H1 (cell line): ENCODE measurements around the gene GGTLC2. TPM values are rescaled to one million over a fixed set of nuclear protein-coding genes. Genes with fewer than 3 reads are reported as not detected.

Experiments used
- CTCF ChIA-PET: fragments of 300-600 bp; sonication (Branson Sonifier 250); formaldehyde crosslinking; loops from one replicate; lab custom pipeline; 2021; ENCODE audit not compliant: partially characterized antibody; lab: Charles Lee
- POLR2A ChIA-PET: fragments of 300-600 bp; sonication (Branson Sonifier 250); formaldehyde crosslinking; loops from one replicate; lab custom pipeline; 2021; ENCODE audit warnings: inconsistent platforms; ENCODE audit not compliant: partially characterized antibody; lab: Charles Lee
- DNase-seq, 2 experiments: peaks; one replicate each; pipeline versions ENCODE4 v3.0.0 to v3.0.0-alpha.2; 2010 to 2022; ENCODE audit warnings: low spot score in 2 of 2, low read depth in 1 of 2, mixed read lengths in 1 of 2
- FAIRE-seq: peaks from 2 replicates; lab custom pipeline; 2011; peaks lifted over from hg19 to GRCh38; lab: Jason Lieb, UNC
- H2AFZ ChIP-seq: 2 replicates; pipeline ENCODE4 v1.8.1; 2012; ENCODE audit warnings: low read length, inconsistent platforms
- H2AK5ac ChIP-seq: 2 replicates; pipeline ENCODE4 v1.6.1; 2013; ENCODE audit warnings: low read depth, low read length
- H2BK120ac ChIP-seq: replicated peaks from 2 replicates; pipeline ENCODE3; 2013; ENCODE audit warnings: low read depth, low read length, inconsistent platforms
- H2BK12ac ChIP-seq: 2 replicates; pipeline ENCODE4 v1.6.1; 2013; ENCODE audit warnings: low read depth, low read length
- H2BK15ac ChIP-seq: 2 replicates; pipeline ENCODE4 v1.6.1; 2013; ENCODE audit warnings: low read length
- H2BK20ac ChIP-seq: 2 replicates; pipeline ENCODE4 v1.6.1; 2013; ENCODE audit warnings: low read length
- H2BK5ac ChIP-seq: 2 replicates; pipeline ENCODE4 v1.6.1; 2013; ENCODE audit warnings: low read depth, low read length
- H3K14ac ChIP-seq: 2 replicates; pipeline ENCODE4 v1.6.1; 2013; ENCODE audit warnings: inconsistent platforms; ENCODE audit not compliant: insufficient read length
- H3K18ac ChIP-seq: 2 replicates; pipeline ENCODE4 v1.6.1; 2013; ENCODE audit warnings: low read length; ENCODE audit errors: extremely low read depth
- H3K23ac ChIP-seq: 2 replicates; pipeline ENCODE4 v1.6.1; 2013; ENCODE audit warnings: inconsistent platforms; ENCODE audit not compliant: insufficient read length
- H3K23me2 ChIP-seq: 2 replicates; pipeline ENCODE4 v1.6.1; 2013; ENCODE audit warnings: low read depth, low read length
- H3K27ac ChIP-seq: 2 replicates; pipeline ENCODE4 v1.6.1; 2011; ENCODE audit warnings: low read depth, low read length, inconsistent platforms
- H3K27me3 ChIP-seq, 4 experiments: replicated peaks in 1 of 4; 1 replicate in 1 of 4; 2 replicates in 3 of 4; pipeline versions ENCODE4 v1.6.1 to v1.8.1; 2011 to 2013; ENCODE audit warnings: low read length in 3 of 4, mild to moderate bottlenecking in 3 of 4, inconsistent platforms in 2 of 4, mixed read lengths in 2 of 4, moderate library complexity in 1 of 4; ENCODE audit not compliant: control insufficient read depth in 3 of 4, insufficient read depth in 3 of 4; ENCODE audit errors: extremely low read depth in 1 of 4
- H3K36me3 ChIP-seq, 4 experiments: 2 replicates each; pipeline versions ENCODE4 v1.6.1 to v1.8.1; 2011 to 2013; ENCODE audit warnings: mild to moderate bottlenecking in 4 of 4, low read length in 3 of 4, moderate library complexity in 2 of 4, control low read depth in 1 of 4, inconsistent platforms in 1 of 4; ENCODE audit not compliant: insufficient read depth in 4 of 4, control insufficient read depth in 2 of 4
- H3K4ac ChIP-seq: replicated peaks from 2 replicates; pipeline ENCODE3; 2013; ENCODE audit warnings: low read length, low read depth, mixed read lengths, inconsistent platforms; ENCODE audit not compliant: insufficient read length
- H3K4me1 ChIP-seq, 4 experiments: replicated peaks in 1 of 4; 1 replicate in 1 of 4; 2 replicates in 3 of 4; pipeline versions ENCODE4 v1.6.1 to v1.8.1; 2011 to 2013; ENCODE audit warnings: low read length in 3 of 4, inconsistent platforms in 2 of 4, mixed read lengths in 1 of 4; ENCODE audit not compliant: insufficient read depth in 4 of 4, control insufficient read depth in 3 of 4
- H3K4me2 ChIP-seq, 2 experiments: 2 replicates each; pipeline versions ENCODE4 v1.6.1 to v1.8.1; 2011 to 2013; ENCODE audit warnings: low read depth in 2 of 2, low read length in 2 of 2, control low read depth in 1 of 2, inconsistent platforms in 1 of 2, mild to moderate bottlenecking in 1 of 2; ENCODE audit not compliant: insufficient read depth in 1 of 2
- H3K4me3 ChIP-seq, 4 experiments: fragments of 200-600, 300-600 bp in 1 of 4; sonication (generic), shearing (Covaris generic), sonication (Bioruptor Twin) in 1 of 4; 2 replicates each; pipeline versions ENCODE4 v1.5.1 to v1.8.1; 2011 to 2016; ENCODE audit warnings: low read length in 4 of 4, low read depth in 3 of 4, control low read depth in 2 of 4, inconsistent platforms in 2 of 4, mild to moderate bottlenecking in 2 of 4, mixed read lengths in 1 of 4, moderate library complexity in 1 of 4; ENCODE audit not compliant: insufficient read depth in 2 of 4; ENCODE audit errors: extremely low read depth in 1 of 4
- H3K56ac ChIP-seq: replicated peaks from 2 replicates; pipeline ENCODE3; 2013; ENCODE audit warnings: low read depth, mild to moderate bottlenecking, mixed read lengths, low read length, inconsistent platforms; ENCODE audit not compliant: insufficient read length
- H3K79me1 ChIP-seq: 2 replicates; pipeline ENCODE4 v1.6.1; 2013; ENCODE audit warnings: low read depth, low read length, control low read depth
- H3K79me2 ChIP-seq, 2 experiments: 2 replicates each; pipeline versions ENCODE4 v1.6.1 to v1.8.1; 2012 to 2013; ENCODE audit warnings: low read length in 2 of 2, mild to moderate bottlenecking in 2 of 2, inconsistent platforms in 1 of 2; ENCODE audit not compliant: insufficient read depth in 2 of 2, control insufficient read depth in 1 of 2
- H3K9ac ChIP-seq, 4 experiments: replicated peaks in 1 of 4; 1 replicate in 1 of 4; 2 replicates in 3 of 4; pipeline versions ENCODE4 v1.6.1 to v1.8.1; 2011 to 2013; ENCODE audit warnings: low read depth in 3 of 4, low read length in 3 of 4, control low read depth in 2 of 4, mild to moderate bottlenecking in 2 of 4, moderate library complexity in 2 of 4, inconsistent platforms in 1 of 4; ENCODE audit errors: extremely low read depth in 1 of 4
- H3K9me3 ChIP-seq, 2 experiments: 2 replicates each; pipeline versions ENCODE4 v1.6.1 to v1.8.1; 2012 to 2013; ENCODE audit warnings: mild to moderate bottlenecking in 2 of 2, moderate library complexity in 2 of 2, control low read depth in 1 of 2, inconsistent platforms in 1 of 2, low read depth in 1 of 2, low read length in 1 of 2, mixed read lengths in 1 of 2; ENCODE audit not compliant: insufficient read depth in 2 of 2
- H4K20me1 ChIP-seq, 2 experiments: replicated peaks in 1 of 2; 2 replicates each; pipeline versions ENCODE3 to v1.8.1; 2011 to 2013; ENCODE audit warnings: inconsistent platforms in 2 of 2, low read length in 2 of 2, mild to moderate bottlenecking in 1 of 2; ENCODE audit not compliant: insufficient read depth in 2 of 2, control insufficient read depth in 1 of 2
- H4K5ac ChIP-seq: 2 replicates; pipeline ENCODE4 v1.6.1; 2013; ENCODE audit warnings: low read length, low read depth, mixed read lengths, inconsistent platforms; ENCODE audit not compliant: insufficient read length
- H4K8ac ChIP-seq: 2 replicates; pipeline ENCODE4 v1.8.0; 2013; ENCODE audit warnings: mild to moderate bottlenecking, moderate library complexity, low read length, inconsistent platforms; ENCODE audit not compliant: insufficient read depth; ENCODE audit errors: extremely low read depth
- H4K91ac ChIP-seq: replicated peaks from 2 replicates; pipeline ENCODE3; 2013; ENCODE audit warnings: low read length, mixed read lengths, inconsistent platforms; ENCODE audit not compliant: insufficient read length
- ASH2L ChIP-seq: fragments of 200-600, 300-600 bp; sonication (generic); IDR thresholded peaks from one replicate; pipeline ENCODE4 v1.7.1; 2017; ENCODE audit warnings: low read length
- ATF2 ChIP-seq: IDR thresholded peaks from 2 replicates; pipeline ENCODE4 v1.6.1; 2012; ENCODE audit warnings: low read length, inconsistent platforms
- BCL11A ChIP-seq, 2 experiments: IDR thresholded peaks; one replicate each; pipeline ENCODE4 v1.6.1; 2011; ENCODE audit warnings: low read depth in 2 of 2, low read length in 2 of 2, mild to moderate bottlenecking in 2 of 2
- CTBP2 ChIP-seq: IDR thresholded peaks from 2 replicates; pipeline ENCODE4 v1.7.0; 2011; ENCODE audit warnings: borderline replicate concordance, mild to moderate bottlenecking, moderate library complexity, mixed read lengths, low read length; ENCODE audit not compliant: insufficient read depth, insufficient read length
- HDAC6 ChIP-seq: IDR thresholded peaks from one replicate; pipeline ENCODE4 v1.7.1; 2012; ENCODE audit warnings: low read depth, mild to moderate bottlenecking, inconsistent platforms, low read length, moderate library complexity
- KDM4A ChIP-seq: IDR thresholded peaks from one replicate; pipeline ENCODE4 v1.7.1; 2012; ENCODE audit warnings: low read depth, mild to moderate bottlenecking, moderate library complexity, low read length, inconsistent platforms; ENCODE audit not compliant: severe bottlenecking
- MAFK ChIP-seq: IDR thresholded peaks from 2 replicates; pipeline ENCODE4 v1.6.1; 2012; ENCODE audit warnings: low read depth, mild to moderate bottlenecking, improper control_type of control experiment, low read length
- RXRA ChIP-seq: IDR thresholded peaks from 2 replicates; pipeline ENCODE4 v1.6.1; 2011; ENCODE audit warnings: low read depth, mild to moderate bottlenecking, low read length, moderate library complexity; ENCODE audit not compliant: insufficient read depth
- SP1 ChIP-seq: IDR thresholded peaks from 2 replicates; pipeline ENCODE4 v1.6.1; 2011; ENCODE audit warnings: low read depth, low read length
- USF2 ChIP-seq: IDR thresholded peaks from 2 replicates; pipeline ENCODE4 v1.6.1; 2011; ENCODE audit warnings: low read length, improper control_type of control experiment
- WGBS, 2 experiments: shearing (Covaris generic) in 1 of 2; methylation state at CpG; one replicate each; pipeline versions ENCODE4 v1.1.6 to v1.1.7; 2013 to 2015; ENCODE audit warnings: low lambda C conversion rate in 2 of 2, mixed read lengths in 2 of 2, inconsistent platforms in 1 of 2, low coverage in 1 of 2, missing lambda C conversion rate in 1 of 2; ENCODE audit not compliant: insufficient replicate concordance in 2 of 2, insufficient coverage in 1 of 2, insufficient read length in 1 of 2; ENCODE audit errors: extremely low coverage in 1 of 2, missing lambda C conversion rate in 1 of 2; 5-methylcytosine and 5-hydroxymethylcytosine counted together
- polyA plus RNA-seq, 7 experiments: library from polyadenylated mRNA; depleted of rRNA in 3 of 7; stranded (reverse) in 5 of 7; unstranded in 2 of 7; fragments of >200 nt in 5 of 7; fragments of 200-250 nt in 2 of 7; gene quantifications; 1 replicate in 5 of 7; 2 replicates in 1 of 7; 4 replicates in 1 of 7; pipeline versions ENCODE4 v1.2.1 to v1.2.3, GENCODE V29; 2011 to 2013; ENCODE audit warnings: missing spikeins in 2 of 7, mixed read lengths in 2 of 7
- total RNA-seq: library from RNA; stranded (reverse); fragmentation: NEBNext Ultra II Directional; extraction: Animal tissue kit (Norgen Biotek cat#: 25700); gene quantifications from 2 replicates; pipeline ENCODE4 v1.2.1, GENCODE V29; 2021
- TF ChIP-seq, protein P1 (sequence below): IDR thresholded peaks from 2 replicates; pipeline ENCODE4 v1.6.1; 2012; ENCODE audit warnings: inconsistent platforms

The GGTLC2 gene
- total and polyA plus RNA-seq, 2 of the 8 experiments (the other 6 are each of a cell fraction or from before 2014, with no cell fraction given): not detected

GRCh38 chr22:22614065-22614464 is 30.3 kb upstream of the GGTLC2 start:
- CTCF ChIA-PET: no interaction called here
- TF ChIP-seq RXRA (no peak), HDAC6 (no peak), SP1 (no peak), BCL11A (IDR thresholded peaks at IDR 0.05; ENCODE audit: low read depth in 2 of 2, low read length in 2 of 2) (no peak), CTBP2 (no peak), USF2 (no peak), ASH2L (no peak), MAFK (no peak), ATF2 (no peak), KDM4A (no peak)
- TF ChIP-seq, protein P1, sequence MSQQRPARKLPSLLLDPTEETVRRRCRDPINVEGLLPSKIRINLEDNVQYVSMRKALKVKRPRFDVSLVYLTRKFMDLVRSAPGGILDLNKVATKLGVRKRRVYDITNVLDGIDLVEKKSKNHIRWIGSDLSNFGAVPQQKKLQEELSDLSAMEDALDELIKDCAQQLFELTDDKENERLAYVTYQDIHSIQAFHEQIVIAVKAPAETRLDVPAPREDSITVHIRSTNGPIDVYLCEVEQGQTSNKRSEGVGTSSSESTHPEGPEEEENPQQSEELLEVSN: no peak

More at GRCh38 chr22:22614065-22614464, 30.3 kb upstream of the GGTLC2 start:
- DNase-seq (no peak), FAIRE-seq (no peak)
- Histone ChIP-seq H3K4ac (no peak overlapping the region), H2BK5ac (no peak overlapping the region), H2AFZ (no peak overlapping the region), H3K79me2 (no peaks in the 10 kb centered on the region), H2BK12ac (no peak overlapping the region), H3K79me1 (no peaks in the 10 kb centered on the region), H2AK5ac (no peak overlapping the region), H4K8ac (no peak overlapping the region), H2BK15ac (no peak overlapping the region), H3K4me2 (no peak overlapping the region), H4K91ac (no peak overlapping the region), H2BK120ac (no peak overlapping the region), H3K27me3 (peaks cover 27 to 57% (median 50%) of the 10 kb centered on the region in 4 experiments), H3K56ac (no peak overlapping the region), H3K9ac (no peak overlapping the region), H3K9me3 (peaks cover 23 to 67% of the 10 kb centered on the region in 2 experiments), H4K5ac (no peak overlapping the region), H4K20me1 (peaks cover 0 to 1% of the 10 kb centered on the region in 2 experiments), H3K18ac (no peak overlapping the region), H3K23ac (no peak overlapping the region), H3K27ac (no peak overlapping the region), H3K36me3 (no peaks in the 10 kb centered on the region), H2BK20ac (no peak overlapping the region), H3K4me1 (no peaks in the 10 kb centered on the region), H3K14ac (no peak overlapping the region), H3K4me3 (no peak overlapping the region), H3K23me2 (no peaks in the 10 kb centered on the region)
- 57% methylated on average over 3 of the region's 3 CpGs; no CpG with 5 or more reads in 1 of the 2 experiments for WGBS, 2 experiments
- POLR2A ChIA-PET: no interaction called here
